Measurements from ENCODE around the gene BCR. TPM values are rescaled to one million over a fixed set of nuclear protein-coding genes. Genes with fewer than 3 reads are reported as not detected.

The BCR gene
- total RNA-seq, 2 donors from 2014 or later = 102 to 172 TPM

- Histone ChIP-seq H3K27me3 (ENCODE audit: control insufficient read depth, insufficient read depth, low read length, poor library complexity, severe bottlenecking) (no peaks in the 10 kb centered on the region), H3K4me1 (ENCODE audit: control insufficient read depth, insufficient read depth, low read length) (peaks cover 35% of the 10 kb centered on the region), H3K9ac (ENCODE audit: extremely low read depth, low read length, poor library complexity, severe bottlenecking) (no peak overlapping the region), H3K4me3 (ENCODE audit: low read length) (no peak overlapping the region), H3K27ac (ENCODE audit: low read depth, low read length) (no peak overlapping the region), H3K36me3 (ENCODE audit: control insufficient read depth, insufficient read depth, low read length) (peaks cover 11% of the 10 kb centered on the region), H3K9me3 (ENCODE audit: control insufficient read depth, low read length) (no peaks in the 10 kb centered on the region)
- H3K36me3 Mint-ChIP-seq (ENCODE audit: low read depth) = peaks cover 14% of the 10 kb centered on the region
- H3K27ac Mint-ChIP-seq = no peak overlapping the region
- TF ChIP-seq CTCF (conservative IDR thresholded peaks at IDR 0.05) = no peak
- no peaks in the 10 kb centered on the region for H3K9me3 Mint-ChIP-seq
- peaks cover 66% of the 10 kb centered on the region for H3K4me1 Mint-ChIP-seq
- no peaks in the 10 kb centered on the region for H3K27me3 Mint-ChIP-seq (ENCODE audit: insufficient read depth)
- 88 to 92% methylated on average over 9 to 12 of the region's 12 CpGs for WGBS, 2 experiments (ENCODE audit: insufficient coverage in 1 of 2, insufficient read length in 1 of 2)
- no peak for DNase-seq
- no peak overlapping the region for H3K4me3 Mint-ChIP-seq
Observed at GRCh38 chr22:23215294-23216241, 35.3 kb downstream of the BCR start.

- Histone ChIP-seq H3K27ac (ENCODE audit: low read depth, low read length) (no peak overlapping the region), H3K4me3 (ENCODE audit: low read length) (no peak overlapping the region), H3K36me3 (ENCODE audit: control insufficient read depth, insufficient read depth, low read length) (peaks cover 8% of the 10 kb centered on the region), H3K9me3 (ENCODE audit: control insufficient read depth, low read length) (no peaks in the 10 kb centered on the region), H3K4me1 (ENCODE audit: control insufficient read depth, insufficient read depth, low read length) (peaks cover 41% of the 10 kb centered on the region), H3K27me3 (ENCODE audit: control insufficient read depth, insufficient read depth, low read length, poor library complexity, severe bottlenecking) (no peaks in the 10 kb centered on the region), H3K9ac (ENCODE audit: extremely low read depth, low read length, poor library complexity, severe bottlenecking) (no peak overlapping the region)
- Mint-ChIP-seq H3K27ac (no peak overlapping the region), H3K9me3 (no peaks in the 10 kb centered on the region), H3K27me3 (ENCODE audit: insufficient read depth) (no peaks in the 10 kb centered on the region), H3K4me1 (peaks cover 74% of the 10 kb centered on the region), H3K36me3 (ENCODE audit: low read depth) (peaks cover 11% of the 10 kb centered on the region), H3K4me3 (no peak overlapping the region)
- no peak for TF ChIP-seq CTCF (conservative IDR thresholded peaks at IDR 0.05)
- WGBS, 2 experiments (ENCODE audit: insufficient coverage in 1 of 2, insufficient read length in 1 of 2) = 94 to 96% methylated on average over 16 of the region's 16 CpGs
- no peak for DNase-seq
Observed at GRCh38 chr22:23216461-23217170, 36.3 kb downstream of the BCR start.

GRCh38 chr22:23217171-23218052 lies 37.1 kb downstream of the BCR start:
- no peaks in the 10 kb centered on the region for H3K9me3 ChIP-seq (ENCODE audit: control insufficient read depth, low read length)
- H3K9ac ChIP-seq (ENCODE audit: extremely low read depth, low read length, poor library complexity, severe bottlenecking) = no peak overlapping the region
- Mint-ChIP-seq H3K4me1 (peaks cover 74% of the 10 kb centered on the region), H3K9me3 (no peaks in the 10 kb centered on the region), H3K27me3 (ENCODE audit: insufficient read depth) (no peaks in the 10 kb centered on the region), H3K4me3 (no peak overlapping the region), H3K36me3 (ENCODE audit: low read depth) (peaks cover 9% of the 10 kb centered on the region), H3K27ac (no peak overlapping the region)
- H3K4me1 ChIP-seq (ENCODE audit: control insufficient read depth, insufficient read depth, low read length) = peaks cover 33% of the 10 kb centered on the region
- H3K36me3 ChIP-seq (ENCODE audit: control insufficient read depth, insufficient read depth, low read length) = peaks cover 5% of the 10 kb centered on the region
- DNase-seq = no peak
- 89 to 91% methylated on average over 16 of the region's 16 CpGs for WGBS, 2 experiments (ENCODE audit: insufficient coverage in 1 of 2, insufficient read length in 1 of 2)
- no peak overlapping the region for H3K27ac ChIP-seq (ENCODE audit: low read depth, low read length)
- no peaks in the 10 kb centered on the region for H3K27me3 ChIP-seq (ENCODE audit: control insufficient read depth, insufficient read depth, low read length, poor library complexity, severe bottlenecking)
- peak; percentile 19 for TF ChIP-seq CTCF (conservative IDR thresholded peaks at IDR 0.05)
- H3K4me3 ChIP-seq (ENCODE audit: low read length) = no peak overlapping the region
